Pancreas (tissue), 10 donors: ENCODE results near the gene CNIH2. TPM values are rescaled to one million over a fixed set of nuclear protein-coding genes. Genes with fewer than 3 reads are reported as not detected.
"Not testable (repeated sequence)": the region's sequence is repeated elsewhere in the genome, so short reads cannot be mapped to it uniquely, and the experiment has no call there.

Experiments used
- ATAC-seq, 4 donors: fragments of 200-7000 bp; cut with Tn5 transposase; one replicate each; pipeline versions ENCODE4 v1.8.0 to v1.9.1; 2020; ENCODE audit warnings: mild to moderate bottlenecking in 4 of 4, moderate library complexity in 4 of 4
- DNase-seq, 6 donors: peaks; one replicate each; pipeline ENCODE4 v3.0.0-alpha.2; 2020
- FAIRE-seq: peaks from 2 replicates; lab custom pipeline; 2012; peaks lifted over from hg19 to GRCh38; lab: Jason Lieb, UNC
- H3K27ac ChIP-seq, 4 donors: fragments of 200-600 bp; sonication (generic); 1 replicate in 3 of 4; 2 replicates in 1 of 4; pipeline versions ENCODE4 v1.5.0 to v1.8.0; 2020
- H3K27me3 ChIP-seq, 4 donors: fragments of 200-600 bp; one replicate each; pipeline ENCODE4 v1.8.0; 2021
- H3K36me3 ChIP-seq, 3 donors: fragments of 200-600 bp; sonication (generic) in 1 of 3; one replicate each; pipeline versions ENCODE4 v1.5.0 to v1.8.0; 2020 to 2021
- H3K4me1 ChIP-seq, 3 donors: fragments of 200-600 bp; one replicate each; pipeline ENCODE4 v1.8.0; 2021
- H3K4me3 ChIP-seq, 4 donors: fragments of 200-600 bp; sonication (generic) in 2 of 4; one replicate each; pipeline versions ENCODE4 v1.5.0 to v1.8.0; 2020 to 2021
- H3K9me3 ChIP-seq, 4 donors: fragments of 200-600 bp; one replicate each; pipeline ENCODE4 v1.8.0; 2021
- WGBS, 2 donors: extraction: QIAGEN DNeasy Blood & Tissue Kit; methylation state at CpG; one replicate each; pipeline ENCODE4 v1.1.7; 2013; 5-methylcytosine and 5-hydroxymethylcytosine counted together
- intact Hi-C, 3 donors: fragments of 100-400 bp; cut with DNase I; formaldehyde crosslinking; loops; one replicate each; pipeline versions ENCODE4 v1.11.1 to v1.14.2; 2022
- polyA plus RNA-seq, 2 donors: library from polyadenylated mRNA; stranded (reverse); fragments of 200-250 nt; gene quantifications; one replicate each; pipeline ENCODE4 v1.2.3, GENCODE V29; 2013
- total RNA-seq, 6 donors: library from RNA; stranded (reverse); fragmentation: NEBNext Ultra II Directional in 4 of 6; extraction: Animal tissue kit (Norgen Biotek cat#: 25700) in 4 of 6; gene quantifications; one replicate each; pipeline versions ENCODE4 v1.2.1 to v1.2.4, GENCODE V29; 2021 to 2023
- TF ChIP-seq, protein P1 (sequence below), 4 donors: fragments of 200-600 bp; sonication (generic) in 3 of 4; IDR thresholded peaks; one replicate each; pipeline versions ENCODE4 v1.5.0 to v1.8.0; 2021; ENCODE audit warnings: antibody characterized with exemption in 4 of 4
- donor health status: healthy with polysubstance abuse.
- donor health status: DM: no; HTN: no; CAD: no; lungs with moderate emphysema.
- donor health status: DM: no; HTN: no; CAD: no.
- donor health status: control.
- donor health status: control.
- donor health status: Bipolar disorder and iron deficiency.
- donor health status: DM: yes; HTN: yes; CAD: no.
- donor health status: DM: no; HTN: no; CAD: no.
- donor health status: DM: no; HTN: no; CAD: no.
- donor health status: DM: yes; HTN: yes; CAD: no.

Gene CNIH2
- total and polyA plus RNA-seq, 8 donors = 0.83 to 34.3 (median 3.8) TPM

DNA sequence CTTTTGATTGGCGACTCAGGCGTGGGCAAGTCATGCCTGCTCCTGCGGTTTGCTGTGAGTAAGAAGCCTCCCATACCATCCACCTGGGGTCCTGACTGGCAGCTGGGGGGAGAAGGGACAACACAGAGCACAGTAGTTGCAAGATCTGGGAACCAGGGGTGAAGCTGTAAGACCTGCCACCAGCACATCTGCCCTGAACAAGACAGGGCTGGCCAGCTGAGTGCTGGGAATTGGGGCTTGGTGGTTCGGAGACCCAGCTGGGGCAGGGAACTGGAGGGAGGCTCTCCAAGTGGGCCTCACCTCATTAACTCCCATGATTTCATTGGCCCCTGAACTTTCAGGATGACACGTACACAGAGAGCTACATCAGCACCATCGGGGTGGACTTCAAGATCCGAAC is 6.2 kb upstream of the CNIH2 start:
- H3K27ac ChIP-seq = no peak overlapping the region
- intact Hi-C loops = no loop called here
- FAIRE-seq = no peak
- no peaks in the 10 kb centered on the region for H3K4me1 ChIP-seq
- DNase-seq = no peak
- WGBS, 2 donors = 89 to 93% methylated on average over 7 of the region's 7 CpGs
- ATAC-seq = no peak
- TF ChIP-seq, protein P1, sequence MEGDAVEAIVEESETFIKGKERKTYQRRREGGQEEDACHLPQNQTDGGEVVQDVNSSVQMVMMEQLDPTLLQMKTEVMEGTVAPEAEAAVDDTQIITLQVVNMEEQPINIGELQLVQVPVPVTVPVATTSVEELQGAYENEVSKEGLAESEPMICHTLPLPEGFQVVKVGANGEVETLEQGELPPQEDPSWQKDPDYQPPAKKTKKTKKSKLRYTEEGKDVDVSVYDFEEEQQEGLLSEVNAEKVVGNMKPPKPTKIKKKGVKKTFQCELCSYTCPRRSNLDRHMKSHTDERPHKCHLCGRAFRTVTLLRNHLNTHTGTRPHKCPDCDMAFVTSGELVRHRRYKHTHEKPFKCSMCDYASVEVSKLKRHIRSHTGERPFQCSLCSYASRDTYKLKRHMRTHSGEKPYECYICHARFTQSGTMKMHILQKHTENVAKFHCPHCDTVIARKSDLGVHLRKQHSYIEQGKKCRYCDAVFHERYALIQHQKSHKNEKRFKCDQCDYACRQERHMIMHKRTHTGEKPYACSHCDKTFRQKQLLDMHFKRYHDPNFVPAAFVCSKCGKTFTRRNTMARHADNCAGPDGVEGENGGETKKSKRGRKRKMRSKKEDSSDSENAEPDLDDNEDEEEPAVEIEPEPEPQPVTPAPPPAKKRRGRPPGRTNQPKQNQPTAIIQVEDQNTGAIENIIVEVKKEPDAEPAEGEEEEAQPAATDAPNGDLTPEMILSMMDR (IDR thresholded peaks at IDR 0.05) = no peak
- H3K27me3 ChIP-seq = no peaks in the 10 kb centered on the region
- peaks cover 0 to 34% (median 29%) of the 10 kb centered on the region in 3 donors for H3K36me3 ChIP-seq
- H3K4me3 ChIP-seq = no peak overlapping the region
- H3K9me3 ChIP-seq = no peaks in the 10 kb centered on the region

DNA sequence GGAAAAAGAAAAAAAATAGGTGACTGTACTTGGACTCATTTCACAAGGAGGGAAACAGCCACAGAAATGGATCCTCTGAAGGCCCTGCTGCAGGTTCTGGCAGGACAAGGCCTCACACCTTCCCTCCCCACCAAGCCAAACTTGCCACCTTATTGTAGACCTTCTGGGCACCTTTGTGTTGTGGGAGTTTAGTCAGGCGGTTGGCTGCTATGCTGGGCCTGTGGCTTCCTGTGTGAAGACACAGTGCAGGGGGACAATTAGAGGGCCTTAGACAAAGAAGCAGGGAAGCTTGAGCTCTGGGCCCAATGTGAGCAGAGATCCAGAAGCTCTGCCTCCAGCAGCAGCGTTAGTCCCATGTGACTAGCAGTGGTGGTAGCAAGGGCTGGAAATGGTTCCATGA is 5.4 kb upstream of the CNIH2 start:
- Histone ChIP-seq H3K9me3 (no peaks in the 10 kb centered on the region), H3K4me1 (peaks cover 0 to 3% (median 0%) of the 10 kb centered on the region in 3 donors), H3K36me3 (peaks cover 0 to 34% (median 29%) of the 10 kb centered on the region in 3 donors), H3K4me3 (no peak overlapping the region), H3K27ac (no peak overlapping the region), H3K27me3 (no peaks in the 10 kb centered on the region)
- intact Hi-C loops = no loop called here
- no peak for DNase-seq
- ATAC-seq = no peak
- no peak for FAIRE-seq
- TF ChIP-seq, protein P1 (IDR thresholded peaks at IDR 0.05) = no peak
- WGBS, 2 donors = 95 to 97% methylated on average over 2 of the region's 2 CpGs

DNA sequence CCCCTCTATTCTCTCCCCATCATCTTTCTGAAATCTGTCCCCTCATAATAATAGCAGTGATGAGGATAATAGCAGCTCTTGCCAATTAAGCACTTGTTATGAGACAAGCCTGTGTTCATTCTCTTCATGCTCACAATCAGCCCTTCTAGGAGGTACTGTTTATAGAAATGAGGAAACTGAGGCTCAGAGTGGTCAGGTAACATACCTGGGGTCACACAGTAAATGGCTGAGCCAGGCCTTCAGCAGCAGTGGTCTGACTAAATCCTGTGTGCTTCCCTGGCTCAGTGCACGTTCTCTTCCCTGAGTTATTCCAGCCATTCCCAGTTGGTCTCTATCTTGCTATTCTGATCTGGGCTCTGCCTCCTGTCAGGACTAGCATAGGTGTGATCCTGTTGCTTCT is 3.8 kb upstream of the CNIH2 start:
- Histone ChIP-seq H3K27ac (no peak overlapping the region), H3K36me3 (peaks cover 0 to 34% (median 29%) of the 10 kb centered on the region in 3 donors), H3K4me1 (peaks cover 0 to 3% (median 0%) of the 10 kb centered on the region in 3 donors), H3K9me3 (no peaks in the 10 kb centered on the region), H3K4me3 (no peak overlapping the region), H3K27me3 (no peaks in the 10 kb centered on the region)
- TF ChIP-seq, protein P1 (IDR thresholded peaks at IDR 0.05) = no peak
- DNase-seq (no peak), FAIRE-seq (no peak), ATAC-seq (no peak)
- WGBS, 2 donors = 77 to 79% methylated on average over 1 of the region's 1 CpG
- intact Hi-C loops = no loop called here

DNA sequence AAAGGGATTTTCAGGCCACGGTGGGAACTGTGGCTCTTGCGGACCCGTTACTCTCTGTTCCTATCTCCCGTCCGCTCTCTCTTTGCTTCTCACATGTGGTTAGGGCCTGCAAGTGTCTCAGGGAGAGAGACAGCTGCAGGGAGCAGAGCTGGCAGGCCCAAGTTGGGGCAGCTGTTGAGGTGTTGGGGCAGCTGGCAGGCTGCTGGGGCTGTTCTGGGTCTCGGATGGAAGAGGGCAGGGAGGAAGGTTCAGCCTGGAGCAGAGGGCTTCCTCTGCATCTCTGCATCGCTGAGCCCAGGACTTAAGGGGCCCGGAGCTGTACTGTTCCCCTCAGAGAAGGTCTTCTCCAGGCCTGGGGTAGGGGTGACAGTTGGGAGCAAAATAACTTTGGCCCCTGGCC is 2.6 kb upstream of the CNIH2 start:
- Histone ChIP-seq H3K4me3 (no peak overlapping the region), H3K36me3 (peaks cover 0 to 34% (median 29%) of the 10 kb centered on the region in 3 donors), H3K9me3 (no peaks in the 10 kb centered on the region), H3K27ac (no peak overlapping the region), H3K4me1 (peaks cover 0 to 3% (median 0%) of the 10 kb centered on the region in 3 donors), H3K27me3 (no peaks in the 10 kb centered on the region)
- ATAC-seq = no peak
- intact Hi-C loops = no loop called here
- DNase-seq = no peak
- no peak for FAIRE-seq
- 91 to 92% methylated on average over 7 to 8 of the region's 8 CpGs for WGBS, 2 donors
- TF ChIP-seq, protein P1 (IDR thresholded peaks at IDR 0.05) = no peak

DNA sequence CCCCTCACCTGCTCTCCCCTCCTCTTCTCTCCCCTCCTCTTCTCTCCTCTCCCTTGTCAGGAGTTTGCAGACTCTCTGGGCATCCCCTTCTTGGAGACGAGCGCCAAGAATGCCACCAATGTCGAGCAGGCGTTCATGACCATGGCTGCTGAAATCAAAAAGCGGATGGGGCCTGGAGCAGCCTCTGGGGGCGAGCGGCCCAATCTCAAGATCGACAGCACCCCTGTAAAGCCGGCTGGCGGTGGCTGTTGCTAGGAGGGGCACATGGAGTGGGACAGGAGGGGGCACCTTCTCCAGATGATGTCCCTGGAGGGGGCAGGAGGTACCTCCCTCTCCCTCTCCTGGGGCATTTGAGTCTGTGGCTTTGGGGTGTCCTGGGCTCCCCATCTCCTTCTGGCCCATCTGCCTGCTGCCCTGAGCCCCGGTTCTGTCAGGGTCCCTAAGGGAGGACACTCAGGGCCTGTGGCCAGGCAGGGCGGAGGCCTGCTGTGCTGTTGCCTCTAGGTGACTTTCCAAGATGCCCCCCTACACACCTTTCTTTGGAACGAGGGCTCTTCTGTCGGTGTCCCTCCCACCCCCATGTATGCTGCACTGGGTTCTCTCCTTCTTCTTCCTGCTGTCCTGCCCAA is 1.9 kb upstream of the CNIH2 start:
- H3K27ac ChIP-seq = no peak overlapping the region
- FAIRE-seq (no peak), ATAC-seq (no peak), DNase-seq (peak in 1 of 6 donors; percentile 61)
- intact Hi-C loops = no loop called here
- no peaks in the 10 kb centered on the region for H3K9me3 ChIP-seq
- H3K4me3 ChIP-seq = no peak overlapping the region
- H3K36me3 ChIP-seq = peaks cover 0 to 34% (median 29%) of the 10 kb centered on the region in 3 donors
- 88 to 90% methylated on average over 14 of the region's 14 CpGs for WGBS, 2 donors
- TF ChIP-seq, protein P1 (IDR thresholded peaks at IDR 0.05) = no peak
- H3K4me1 ChIP-seq = peaks cover 0 to 3% (median 0%) of the 10 kb centered on the region in 3 donors
- no peaks in the 10 kb centered on the region for H3K27me3 ChIP-seq

DNA sequence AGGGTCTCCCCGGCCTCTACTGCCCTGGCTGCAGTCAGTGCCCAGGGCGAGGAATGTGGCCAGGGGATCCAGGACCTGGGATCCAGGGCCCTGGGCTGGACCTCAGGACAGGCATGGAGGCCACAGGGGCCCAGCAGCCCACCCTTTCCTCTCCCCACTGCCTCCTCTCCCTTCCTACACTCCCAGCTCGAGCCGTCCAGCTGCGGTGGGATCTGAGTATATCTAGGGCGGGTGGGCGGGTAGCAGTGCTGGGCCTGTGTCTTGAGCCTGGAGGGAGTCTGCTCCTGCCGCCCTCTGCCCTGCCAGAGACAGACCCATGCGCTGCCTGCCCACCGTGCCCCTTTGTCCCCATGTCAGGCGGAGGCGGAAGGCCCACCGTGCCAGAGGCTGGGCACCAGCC is 1.4 kb upstream of the CNIH2 start:
- DNase-seq = peak in 1 of 6 donors; percentile 64
- intact Hi-C loops, FAIRE-seq, H3K4me3 ChIP-seq, ATAC-seq, H3K4me1 ChIP-seq, H3K27me3 ChIP-seq, H3K27ac ChIP-seq, H3K9me3 ChIP-seq: not testable (repeated sequence)
- WGBS, 2 donors = 85 to 90% methylated on average over 11 to 13 of the region's 13 CpGs
- peaks cover 0 to 34% (median 29%) of the 10 kb centered on the region in 3 donors for H3K36me3 ChIP-seq

DNA sequence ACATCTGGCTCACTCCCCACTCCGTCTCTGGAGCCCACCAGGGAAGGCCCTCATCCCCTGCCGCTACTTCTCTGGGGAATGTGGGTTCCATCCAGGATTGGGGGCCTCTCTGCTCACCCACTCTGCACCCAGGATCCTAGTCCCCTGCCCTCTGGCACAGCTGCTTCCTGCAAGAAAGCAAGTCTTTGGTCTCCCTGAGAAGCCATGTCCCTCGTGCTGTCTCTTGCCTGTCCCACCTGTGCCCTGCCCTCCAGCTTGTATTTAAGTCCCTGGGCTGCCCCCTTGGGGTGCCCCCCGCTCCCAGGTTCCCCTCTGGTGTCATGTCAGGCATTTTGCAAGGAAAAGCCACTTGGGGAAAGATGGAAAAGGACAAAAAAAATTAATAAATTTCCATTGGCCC is 911 bp upstream of the CNIH2 start:
- FAIRE-seq, intact Hi-C loops, H3K4me1 ChIP-seq, H3K27ac ChIP-seq, H3K27me3 ChIP-seq, ATAC-seq, H3K9me3 ChIP-seq, H3K4me3 ChIP-seq: not testable (repeated sequence)
- WGBS, 2 donors = 78 to 84% methylated on average over 4 of the region's 4 CpGs
- peaks cover 0 to 33% (median 27%) of the 10 kb centered on the region in 3 donors for H3K36me3 ChIP-seq
- peak in 1 of 6 donors; percentile 38 for DNase-seq
